ENCODE measurements around the gene FAM50A. TPM values are rescaled to one million over a fixed set of nuclear protein-coding genes. Genes with fewer than 3 reads are reported as not detected.

FAM50A gene
- total and polyA plus RNA-seq, 2 donors (not counting 1 experiment from before 2014, with no cell fraction given), result 44.5 to 79.8 TPM

GRCh38 chrX:154426916-154427770 lies 16.8 kb upstream of the FAM50A start:
- 90% methylated on average over 2 of the region's 13 CpGs for WGBS (ENCODE audit: insufficient coverage)
- peaks cover 21% of the 10 kb centered on the region for H3K4me1 Mint-ChIP-seq
- no peak for TF ChIP-seq EZH2 (IDR thresholded peaks at IDR 0.05; ENCODE audit: borderline replicate concordance, insufficient read depth, low read depth, low read length, poor library complexity, severe bottlenecking)
- TF ChIP-seq CTCF (IDR thresholded peaks at IDR 0.05), result no peak
- H3K9me3 Mint-ChIP-seq (ENCODE audit: insufficient read depth), result no peaks in the 10 kb centered on the region
- ChIA-PET CTCF (no interaction called here), POLR2A (interaction anchor here (0.8 kb wide), 1 partner anchor 90 kb away, joined by 3 read pairs; no protein-coding TSS in a partner anchor)
- H3K9me3 ChIP-seq (ENCODE audit: control extremely low read depth in 1 of 3, control insufficient read depth in 2 of 3, insufficient read depth in 1 of 3, low read length in 2 of 3), result no peaks in the 10 kb centered on the region
- H3K4me2 ChIP-seq (replicated peaks; ENCODE audit: low read depth, low read length, poor library complexity, severe bottlenecking), result no peak overlapping the region
- intact Hi-C loops (cut with micrococcal nuclease), result no loop called here
- H3K4me1 ChIP-seq (ENCODE audit: control insufficient read depth in 2 of 2, insufficient read depth in 2 of 2, low read length in 2 of 2), result peaks cover 6 to 15% of the 10 kb centered on the region in 2 donors
- no peak overlapping the region for H3K4me3 ChIP-seq (ENCODE audit: control extremely low read depth in 1 of 5, extremely low read depth in 1 of 5, insufficient read depth in 1 of 5, low read depth in 2 of 5, low read length in 4 of 5)
- peaks cover 9% of the 10 kb centered on the region for H3K79me2 ChIP-seq (ENCODE audit: control insufficient read depth, insufficient read depth, low read length)
- DNase-seq (no peak), ATAC-seq (ENCODE audit: low read depth) (no peak)
- no peak overlapping the region for H3K4me3 Mint-ChIP-seq
- no peak overlapping the region for H3K27ac ChIP-seq (ENCODE audit: low read length in 2 of 2)
- no peaks in the 10 kb centered on the region for H3K27me3 Mint-ChIP-seq
- H3K27ac Mint-ChIP-seq, result no peak overlapping the region
- H3K27me3 ChIP-seq (replicated peaks in 1 of 4; ENCODE audit: control extremely low read depth in 1 of 4, control insufficient read depth in 3 of 4, insufficient read depth in 4 of 4, low read length in 3 of 4), result no peaks in the 10 kb centered on the region
- no peaks in the 10 kb centered on the region for H3K36me3 ChIP-seq (replicated peaks in 1 of 2; ENCODE audit: control extremely low read depth in 1 of 2, control insufficient read depth in 1 of 2, extremely low read depth in 1 of 2, insufficient read depth in 2 of 2, low read length in 1 of 2)
- H4K20me1 ChIP-seq (ENCODE audit: control insufficient read depth, insufficient read depth, low read length, poor library complexity, severe bottlenecking), result no peaks in the 10 kb centered on the region
- no peak overlapping the region for H3K9ac ChIP-seq (ENCODE audit: low read length)
- no peak overlapping the region for H2AFZ ChIP-seq (ENCODE audit: insufficient read depth, low read depth, low read length, poor library complexity, severe bottlenecking)

Data from B cell (primary cell).